DOHH2 (cell line): ENCODE results near the gene P4HTM.

Experiments used
- EZH2phosphoT487 ChIP-seq: fragments of 200-600 bp; sonication (generic); IDR thresholded peaks from 2 replicates; pipeline ENCODE4 v1.6.1; 2017; ENCODE audit warnings: borderline replicate concordance, mild to moderate bottlenecking, antibody characterized with exemption, low read length, moderate library complexity, mixed read lengths
- TF ChIP-seq, protein P1 (sequence below): fragments of 200-600 bp; sonication (generic); IDR thresholded peaks from one replicate; pipeline ENCODE4 v1.5.1; 2014; ENCODE audit warnings: antibody characterized with exemption, mild to moderate bottlenecking, low read depth, low read length; ENCODE audit not compliant: poor library complexity, severe bottlenecking

DNA sequence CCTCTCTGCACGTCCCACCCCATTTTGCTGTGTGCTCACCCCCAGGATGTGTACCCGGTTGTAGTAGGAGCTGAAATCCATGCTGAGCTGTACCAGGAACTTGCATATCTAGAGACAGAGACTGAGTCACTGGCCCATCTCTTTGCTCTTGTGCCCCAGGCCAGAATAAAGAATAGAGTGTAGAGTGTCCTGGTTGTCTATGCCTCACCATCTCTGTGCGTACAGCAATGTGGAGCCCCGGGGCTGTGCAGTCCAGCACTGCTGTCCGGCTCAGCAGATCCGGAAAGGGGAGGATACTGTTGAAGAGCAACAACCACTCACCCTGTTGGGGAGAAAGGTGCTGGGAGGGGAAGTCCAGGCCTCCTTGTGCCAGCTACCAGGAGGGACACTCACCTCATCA, 25.7 kb downstream of the P4HTM start:
- TF ChIP-seq, protein P1, sequence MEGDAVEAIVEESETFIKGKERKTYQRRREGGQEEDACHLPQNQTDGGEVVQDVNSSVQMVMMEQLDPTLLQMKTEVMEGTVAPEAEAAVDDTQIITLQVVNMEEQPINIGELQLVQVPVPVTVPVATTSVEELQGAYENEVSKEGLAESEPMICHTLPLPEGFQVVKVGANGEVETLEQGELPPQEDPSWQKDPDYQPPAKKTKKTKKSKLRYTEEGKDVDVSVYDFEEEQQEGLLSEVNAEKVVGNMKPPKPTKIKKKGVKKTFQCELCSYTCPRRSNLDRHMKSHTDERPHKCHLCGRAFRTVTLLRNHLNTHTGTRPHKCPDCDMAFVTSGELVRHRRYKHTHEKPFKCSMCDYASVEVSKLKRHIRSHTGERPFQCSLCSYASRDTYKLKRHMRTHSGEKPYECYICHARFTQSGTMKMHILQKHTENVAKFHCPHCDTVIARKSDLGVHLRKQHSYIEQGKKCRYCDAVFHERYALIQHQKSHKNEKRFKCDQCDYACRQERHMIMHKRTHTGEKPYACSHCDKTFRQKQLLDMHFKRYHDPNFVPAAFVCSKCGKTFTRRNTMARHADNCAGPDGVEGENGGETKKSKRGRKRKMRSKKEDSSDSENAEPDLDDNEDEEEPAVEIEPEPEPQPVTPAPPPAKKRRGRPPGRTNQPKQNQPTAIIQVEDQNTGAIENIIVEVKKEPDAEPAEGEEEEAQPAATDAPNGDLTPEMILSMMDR = no peak
- TF ChIP-seq EZH2phosphoT487 = no peak
